ENCODE results near the gene HOPX.

Gene HOPX

DNA sequence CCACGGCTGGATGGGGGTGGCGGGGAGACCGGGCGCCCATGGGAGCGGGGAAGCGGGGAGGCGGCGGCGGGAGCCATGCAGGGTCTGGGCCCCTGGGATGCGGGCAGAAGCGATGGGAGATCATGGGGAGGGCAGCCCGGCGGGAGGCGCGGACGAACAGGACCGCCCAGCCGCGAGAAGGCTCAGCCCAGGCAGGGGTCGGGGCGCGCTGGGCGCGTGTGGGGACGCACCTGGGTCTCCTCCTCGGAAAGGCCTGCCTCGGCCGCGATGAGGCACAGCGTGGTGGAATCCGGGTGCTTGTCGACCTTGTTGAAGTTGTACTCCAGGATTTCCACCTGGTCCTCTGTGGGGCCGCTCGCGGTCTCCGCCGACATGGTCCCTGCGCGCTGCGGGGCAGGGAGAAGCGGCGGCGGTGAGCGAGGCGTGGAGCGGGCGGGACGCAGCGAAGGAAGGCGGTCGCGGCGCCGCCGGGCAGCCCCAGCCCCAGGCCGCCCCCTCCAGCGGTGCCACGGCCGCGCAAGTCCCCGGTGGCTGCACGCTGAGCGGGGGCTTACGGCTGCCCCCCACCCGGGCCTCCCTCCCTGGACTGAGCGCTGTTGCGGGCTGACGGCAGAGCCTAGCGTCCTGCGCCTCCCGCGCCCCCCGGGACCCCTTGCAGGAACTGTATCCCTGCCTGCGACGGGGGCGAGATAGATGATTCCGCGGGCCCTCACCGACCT is 25.3 kb downstream of the HOPX start (continued):
- TF ChIP-seq, protein P1, sequence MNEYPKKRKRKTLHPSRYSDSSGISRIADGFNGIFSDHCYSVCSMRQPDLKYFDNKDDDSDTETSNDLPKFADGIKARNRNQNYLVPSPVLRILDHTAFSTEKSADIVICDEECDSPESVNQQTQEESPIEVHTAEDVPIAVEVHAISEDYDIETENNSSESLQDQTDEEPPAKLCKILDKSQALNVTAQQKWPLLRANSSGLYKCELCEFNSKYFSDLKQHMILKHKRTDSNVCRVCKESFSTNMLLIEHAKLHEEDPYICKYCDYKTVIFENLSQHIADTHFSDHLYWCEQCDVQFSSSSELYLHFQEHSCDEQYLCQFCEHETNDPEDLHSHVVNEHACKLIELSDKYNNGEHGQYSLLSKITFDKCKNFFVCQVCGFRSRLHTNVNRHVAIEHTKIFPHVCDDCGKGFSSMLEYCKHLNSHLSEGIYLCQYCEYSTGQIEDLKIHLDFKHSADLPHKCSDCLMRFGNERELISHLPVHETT (tag by site-specific recombination; IDR thresholded peaks at IDR 0.05) = no peak
- TF ChIP-seq ZNF654 (tag by site-specific recombination; IDR thresholded peaks at IDR 0.05; ENCODE audit: low read depth) = no peak
- no peak for TF ChIP-seq ZNF324 (tag by site-specific recombination; IDR thresholded peaks at IDR 0.05)
- TF ChIP-seq, protein P2, sequence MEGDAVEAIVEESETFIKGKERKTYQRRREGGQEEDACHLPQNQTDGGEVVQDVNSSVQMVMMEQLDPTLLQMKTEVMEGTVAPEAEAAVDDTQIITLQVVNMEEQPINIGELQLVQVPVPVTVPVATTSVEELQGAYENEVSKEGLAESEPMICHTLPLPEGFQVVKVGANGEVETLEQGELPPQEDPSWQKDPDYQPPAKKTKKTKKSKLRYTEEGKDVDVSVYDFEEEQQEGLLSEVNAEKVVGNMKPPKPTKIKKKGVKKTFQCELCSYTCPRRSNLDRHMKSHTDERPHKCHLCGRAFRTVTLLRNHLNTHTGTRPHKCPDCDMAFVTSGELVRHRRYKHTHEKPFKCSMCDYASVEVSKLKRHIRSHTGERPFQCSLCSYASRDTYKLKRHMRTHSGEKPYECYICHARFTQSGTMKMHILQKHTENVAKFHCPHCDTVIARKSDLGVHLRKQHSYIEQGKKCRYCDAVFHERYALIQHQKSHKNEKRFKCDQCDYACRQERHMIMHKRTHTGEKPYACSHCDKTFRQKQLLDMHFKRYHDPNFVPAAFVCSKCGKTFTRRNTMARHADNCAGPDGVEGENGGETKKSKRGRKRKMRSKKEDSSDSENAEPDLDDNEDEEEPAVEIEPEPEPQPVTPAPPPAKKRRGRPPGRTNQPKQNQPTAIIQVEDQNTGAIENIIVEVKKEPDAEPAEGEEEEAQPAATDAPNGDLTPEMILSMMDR (tag by site-specific recombination; IDR thresholded peaks at IDR 0.05) = no peak
- TF ChIP-seq ZNF248 (tag by site-specific recombination; IDR thresholded peaks at IDR 0.05) = no peak
- no peak for TF ChIP-seq ZNF2 (tag by site-specific recombination; IDR thresholded peaks at IDR 0.05)
- no peak; the same call in 1 of the 2 replicates for TF ChIP-seq ZBTB10 (tag by site-specific recombination; IDR thresholded peaks at IDR 0.05)

- TF ChIP-seq ZNF366 (tag by site-specific recombination; conservative IDR thresholded peaks at IDR 0.05) = peak; percentile 26; the same call in 1 of the 2 replicates
- TF ChIP-seq PRDM1 (tag by site-specific recombination; IDR thresholded peaks at IDR 0.05) = peak; percentile 71
- peak; percentile 28; the same call in 1 of the 2 replicates for TF ChIP-seq ZBTB17 (tag by site-specific recombination; IDR thresholded peaks at IDR 0.05)
- no peak for TF ChIP-seq ZNF488 (tag by site-specific recombination; IDR thresholded peaks at IDR 0.05)
- no peak for TF ChIP-seq ZNF132 (tag by site-specific recombination; IDR thresholded peaks at IDR 0.05; ENCODE audit: borderline replicate concordance)
- peak; percentile 69; the same call in 1 of the 2 replicates for TF ChIP-seq ZNF335 (tag by site-specific recombination; conservative IDR thresholded peaks at IDR 0.05)
- TF ChIP-seq ZBTB20 (tag by site-specific recombination; IDR thresholded peaks at IDR 0.05) = peak; percentile 85
- TF ChIP-seq ZNF658 (tag by site-specific recombination; IDR thresholded peaks at IDR 0.05) = no peak
- no peak for TF ChIP-seq SCRT1 (tag by site-specific recombination; IDR thresholded peaks at IDR 0.05; ENCODE audit: borderline replicate concordance)
- no peak for TF ChIP-seq KLF9 (tag by site-specific recombination; IDR thresholded peaks at IDR 0.05; ENCODE audit: low read depth)
- TF ChIP-seq ZBTB44 (tag by site-specific recombination; IDR thresholded peaks at IDR 0.05) = 0 out of 2 replicates have a peak, but pooled peaks have one; percentile 27
- TF ChIP-seq, protein P2 (tag by site-specific recombination; IDR thresholded peaks at IDR 0.05) = peak; percentile 40; the same call in 1 of the 2 replicates
- TF ChIP-seq ZNF354C (tag by site-specific recombination; IDR thresholded peaks at IDR 0.05; ENCODE audit: borderline replicate concordance, low read depth) = no peak
- TF ChIP-seq ZNF174 (tag by site-specific recombination; IDR thresholded peaks at IDR 0.05) = no peak
- TF ChIP-seq ZEB2 (tag by site-specific recombination; IDR thresholded peaks at IDR 0.05) = 0 out of 2 replicates have a peak, but pooled peaks have one; percentile 23
- TF ChIP-seq IKZF3 (tag by site-specific recombination; IDR thresholded peaks at IDR 0.05) = peak; percentile 61
- peaks cover 26% of the 10 kb centered on the region for H3K4me1 ChIP-seq (ENCODE audit: control insufficient read depth, insufficient read depth, low read length)
- H3K36me3 ChIP-seq (ENCODE audit: control insufficient read depth in 2 of 2, insufficient read depth in 1 of 2, low read length in 2 of 2) = no peaks in the 10 kb centered on the region
- peak overlapping the region; percentile 70; the same call in 1 of the 2 replicates for H3K27ac ChIP-seq (ENCODE audit: extremely low read depth, low read depth, low read length)
- peak overlapping the region; percentile 47 for H3K4me3 ChIP-seq (ENCODE audit: low read depth, low read length)
- ChIA-PET CTCF (interaction anchor here (0.9 kb wide), 1 partner anchor 15 kb away, joined by 3 read pairs; no protein-coding TSS in a partner anchor), POLR2A (interaction anchor here (0.7 kb wide), 1 partner anchor 122 kb away, joined by 4 read pairs; no protein-coding TSS in a partner anchor)
- H3K9me3 ChIP-seq (ENCODE audit: control insufficient read depth, insufficient read depth, low read depth, low read length) = no peaks in the 10 kb centered on the region
Observed at GRCh38 chr4:56655209-56655626, 25.9 kb downstream of the HOPX start.
